ENCODE results near the gene SLC27A4.

The SLC27A4 gene

GRCh38 chr9:128383791-128384190, 43.5 kb downstream of the SLC27A4 start:
- no peak for DNase-seq (ENCODE audit: low read depth)
- no peak for TF ChIP-seq CTCF (IDR thresholded peaks at IDR 0.05; ENCODE audit: low read length, missing control alignments)
- H3K4me3 ChIP-seq (replicated peaks; ENCODE audit: low read depth, low read length): no peak overlapping the region

- no peak overlapping the region for H3K4me3 ChIP-seq (replicated peaks; ENCODE audit: low read depth, low read length)
- no peak for DNase-seq (ENCODE audit: low read depth)
- TF ChIP-seq CTCF (IDR thresholded peaks at IDR 0.05; ENCODE audit: low read length, missing control alignments): no peak
Measured at GRCh38 chr9:128384801-128385495, 44.6 kb downstream of the SLC27A4 start.

- DNase-seq (ENCODE audit: low read depth): no peak
- H3K4me3 ChIP-seq (replicated peaks; ENCODE audit: low read depth, low read length): no peak overlapping the region
- TF ChIP-seq CTCF (IDR thresholded peaks at IDR 0.05; ENCODE audit: low read length, missing control alignments): no peak
Measured at GRCh38 chr9:128385496-128386460, 45.5 kb downstream of the SLC27A4 start.

- no peak overlapping the region for H3K4me3 ChIP-seq (replicated peaks; ENCODE audit: low read depth, low read length)
- no peak for TF ChIP-seq CTCF (IDR thresholded peaks at IDR 0.05; ENCODE audit: low read length, missing control alignments)
- DNase-seq (ENCODE audit: low read depth): no peak
Measured at GRCh38 chr9:128388150-128388549, 47.8 kb downstream of the SLC27A4 start.

- H3K4me3 ChIP-seq (replicated peaks; ENCODE audit: low read depth, low read length): no peak overlapping the region
- no peak for TF ChIP-seq CTCF (IDR thresholded peaks at IDR 0.05; ENCODE audit: low read length, missing control alignments)
- DNase-seq (ENCODE audit: low read depth): no peak
Measured at GRCh38 chr9:128389395-128390149, 49.2 kb downstream of the SLC27A4 start.

GRCh38 chr9:128390150-128390812, 50.0 kb downstream of the SLC27A4 start:
- DNase-seq (ENCODE audit: low read depth): no peak
- TF ChIP-seq CTCF (IDR thresholded peaks at IDR 0.05; ENCODE audit: low read length, missing control alignments): no peak
- no peak overlapping the region for H3K4me3 ChIP-seq (replicated peaks; ENCODE audit: low read depth, low read length)
